HG02943 (cell line): ENCODE results near the gene PCK2.
"Not testable (repeated sequence)": the region's sequence is repeated elsewhere in the genome, so short reads cannot be mapped to it uniquely, and the experiment has no call there.

Source experiments
- ATAC-seq: cut with Tn5 transposase; IDR thresholded peaks from one replicate; pipeline ENCODE4 v1.9.1; 2021; ENCODE audit warnings: mild to moderate bottlenecking, low read depth, moderate library complexity; ENCODE audit not compliant: unreplicated experiment

Gene PCK2

GRCh38 chr14:24093207-24093900 is 757 bp upstream of the PCK2 start:
- ATAC-seq, result no peak

GRCh38 chr14:24094841-24095270 is 745 bp downstream of the PCK2 start:
- ATAC-seq, result no peak

- peak; percentile 67 for ATAC-seq
These were observed 1.4 kb downstream of the PCK2 start for GRCh38 chr14:24095271-24096068.

GRCh38 chr14:24096545-24097181 is 2.6 kb downstream of the PCK2 start:
- ATAC-seq, result no peak

GRCh38 chr14:24098229-24098926 is 4.3 kb downstream of the PCK2 start:
- no peak for ATAC-seq

- ATAC-seq, result no peak
These were observed 5.1 kb downstream of the PCK2 start for GRCh38 chr14:24098927-24099813.

GRCh38 chr14:24100197-24100981 is 6.3 kb downstream of the PCK2 start:
- no peak for ATAC-seq

- ATAC-seq, result no peak
These were observed 6.9 kb downstream of the PCK2 start for GRCh38 chr14:24100982-24101494.

- ATAC-seq, result no peak
These were observed 8.4 kb downstream of the PCK2 start for GRCh38 chr14:24102357-24103048.

- ATAC-seq, result no peak
These were observed 9.3 kb downstream of the PCK2 start for GRCh38 chr14:24103451-24103850.

- ATAC-seq, result not testable (repeated sequence)
These were observed 11.6 kb downstream of the PCK2 start for GRCh38 chr14:24105609-24106239.

GRCh38 chr14:24106672-24107271 is 12.7 kb downstream of the PCK2 start:
- no peak for ATAC-seq

GRCh38 chr14:24108336-24108874 is 14.3 kb downstream of the PCK2 start:
- no peak for ATAC-seq

- ATAC-seq, result no peak
These were observed 15.9 kb downstream of the PCK2 start for GRCh38 chr14:24110060-24110459.

- no peak for ATAC-seq
These were observed 16.4 kb downstream of the PCK2 start for GRCh38 chr14:24110523-24110922.

GRCh38 chr14:24113379-24113800 is 19.3 kb downstream of the PCK2 start:
- no peak for ATAC-seq
